Mammary epithelial cell (primary cell): Measurements from ENCODE around the gene RIPOR1.

ENCODE experiments used
- CTCF ChIP-seq, 2 donors: IDR thresholded peaks in 1 of 2; conservative IDR thresholded peaks in 1 of 2; 2 replicates each; pipeline ENCODE4 v1.5.1; 2011 to 2012; ENCODE audit warnings: inconsistent platforms in 2 of 2, low read length in 2 of 2, mild to moderate bottlenecking in 2 of 2, control low read depth in 1 of 2, low read depth in 1 of 2; ENCODE audit not compliant: insufficient read depth in 1 of 2; ENCODE audit errors: extremely low read depth in 1 of 2
- EZH2 ChIP-seq: IDR thresholded peaks from 2 replicates; pipeline ENCODE4 v1.6.1; 2012; ENCODE audit warnings: low read length, inconsistent platforms, borderline replicate concordance

DNA sequence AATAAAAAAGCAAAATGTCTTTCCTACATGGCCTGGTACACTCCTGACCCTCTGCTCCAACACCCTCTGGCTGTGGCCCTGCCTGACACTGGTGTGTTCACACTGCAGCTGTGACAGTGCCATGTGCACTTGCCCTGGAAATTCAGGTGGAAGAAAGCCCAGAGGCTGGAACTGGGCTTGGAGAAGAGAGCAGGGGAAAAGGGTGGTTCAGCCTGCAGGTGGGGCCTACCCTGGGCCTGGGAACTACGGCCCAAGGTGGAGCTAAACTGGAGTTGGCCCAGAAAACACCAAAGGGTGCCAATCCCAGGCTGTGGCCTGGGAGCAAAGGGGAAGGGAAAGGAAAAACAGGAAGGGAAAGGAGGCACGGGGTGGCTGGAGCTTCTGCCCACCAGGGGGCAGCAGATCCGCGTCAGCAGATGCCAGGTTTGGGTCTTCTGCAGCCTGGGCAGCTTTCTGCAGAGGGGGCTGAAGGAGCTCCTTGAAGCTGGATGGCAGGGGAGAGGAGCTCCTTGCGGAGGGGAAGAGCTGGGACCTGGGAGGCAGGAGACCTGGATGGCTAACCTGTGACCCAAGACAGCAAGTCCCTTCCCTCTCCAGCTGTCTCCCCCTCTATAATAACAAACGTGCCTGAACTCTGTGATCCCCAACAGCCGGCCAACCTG is 18.3 kb downstream of the RIPOR1 start:
- TF ChIP-seq CTCF (conservative IDR thresholded peaks at IDR 0.05 in 1 of 2, IDR thresholded peaks at IDR 0.05 in 1 of 2; ENCODE audit: extremely low read depth in 1 of 2, insufficient read depth in 1 of 2, low read depth in 1 of 2, low read length in 2 of 2) (peak; percentile 93 to 94), EZH2 (no peak)
